Measurements from ENCODE around the gene NRXN3.

DNA sequence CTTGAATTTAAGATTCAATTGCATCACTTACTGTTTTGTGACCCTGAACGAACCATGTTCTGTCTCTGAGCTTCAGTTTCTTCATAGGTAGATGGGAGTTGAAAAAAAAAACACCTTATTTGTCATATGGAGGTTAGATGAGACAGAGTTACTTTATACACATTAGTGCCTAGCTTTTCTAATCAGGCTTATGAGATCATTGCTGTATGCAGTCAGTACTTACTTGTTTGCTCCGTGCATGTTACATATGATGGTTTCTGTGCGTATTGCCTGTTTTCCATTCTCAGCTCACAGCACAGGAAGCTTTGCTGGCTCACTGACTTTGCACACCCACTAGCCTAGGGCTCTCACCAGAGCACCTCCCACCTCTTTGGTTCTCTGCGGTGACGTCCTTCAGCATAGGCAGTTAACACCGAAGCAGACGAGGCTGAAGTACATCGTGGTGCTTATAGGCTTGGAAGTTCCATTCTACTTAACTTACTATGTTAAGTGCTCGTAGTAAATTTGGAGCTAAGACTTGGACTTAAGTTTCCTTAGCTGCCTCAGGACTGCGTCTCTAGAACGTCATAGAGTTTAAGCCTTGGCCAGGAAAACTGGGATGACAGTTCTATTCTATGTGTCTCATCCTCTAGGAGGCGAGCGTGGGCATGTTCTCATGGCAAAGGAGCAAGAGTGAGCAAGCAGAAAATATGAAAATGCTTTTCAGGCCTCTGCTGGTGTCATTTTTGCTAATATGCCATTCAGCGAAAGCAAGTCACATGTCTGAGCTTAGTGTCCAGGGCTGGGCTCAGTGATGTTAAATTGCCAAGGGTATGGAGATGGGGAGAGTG lies 57.3 kb downstream of the NRXN3 start:
- no peak for TF ChIP-seq CTCF (IDR thresholded peaks at IDR 0.05)
- TF ChIP-seq POLR2AphosphoS5 (IDR thresholded peaks at IDR 0.05; ENCODE audit: low read depth, low read length), result no peak
- TF ChIP-seq, protein P1, sequence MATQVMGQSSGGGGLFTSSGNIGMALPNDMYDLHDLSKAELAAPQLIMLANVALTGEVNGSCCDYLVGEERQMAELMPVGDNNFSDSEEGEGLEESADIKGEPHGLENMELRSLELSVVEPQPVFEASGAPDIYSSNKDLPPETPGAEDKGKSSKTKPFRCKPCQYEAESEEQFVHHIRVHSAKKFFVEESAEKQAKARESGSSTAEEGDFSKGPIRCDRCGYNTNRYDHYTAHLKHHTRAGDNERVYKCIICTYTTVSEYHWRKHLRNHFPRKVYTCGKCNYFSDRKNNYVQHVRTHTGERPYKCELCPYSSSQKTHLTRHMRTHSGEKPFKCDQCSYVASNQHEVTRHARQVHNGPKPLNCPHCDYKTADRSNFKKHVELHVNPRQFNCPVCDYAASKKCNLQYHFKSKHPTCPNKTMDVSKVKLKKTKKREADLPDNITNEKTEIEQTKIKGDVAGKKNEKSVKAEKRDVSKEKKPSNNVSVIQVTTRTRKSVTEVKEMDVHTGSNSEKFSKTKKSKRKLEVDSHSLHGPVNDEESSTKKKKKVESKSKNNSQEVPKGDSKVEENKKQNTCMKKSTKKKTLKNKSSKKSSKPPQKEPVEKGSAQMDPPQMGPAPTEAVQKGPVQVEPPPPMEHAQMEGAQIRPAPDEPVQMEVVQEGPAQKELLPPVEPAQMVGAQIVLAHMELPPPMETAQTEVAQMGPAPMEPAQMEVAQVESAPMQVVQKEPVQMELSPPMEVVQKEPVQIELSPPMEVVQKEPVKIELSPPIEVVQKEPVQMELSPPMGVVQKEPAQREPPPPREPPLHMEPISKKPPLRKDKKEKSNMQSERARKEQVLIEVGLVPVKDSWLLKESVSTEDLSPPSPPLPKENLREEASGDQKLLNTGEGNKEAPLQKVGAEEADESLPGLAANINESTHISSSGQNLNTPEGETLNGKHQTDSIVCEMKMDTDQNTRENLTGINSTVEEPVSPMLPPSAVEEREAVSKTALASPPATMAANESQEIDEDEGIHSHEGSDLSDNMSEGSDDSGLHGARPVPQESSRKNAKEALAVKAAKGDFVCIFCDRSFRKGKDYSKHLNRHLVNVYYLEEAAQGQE (IDR thresholded peaks at IDR 0.05; ENCODE audit: insufficient read depth in 1 of 2, low read depth in 2 of 2, low read length in 1 of 2), result no peak

Measured in Panc1 (cell line).